HepG2 (cell line): ENCODE measurements around the gene RPE65.

ENCODE experiments used
- CEBPB ChIP-seq: IDR thresholded peaks from 2 replicates; pipeline ENCODE4 v1.6.1; 2011; ENCODE audit warnings: low read depth, low read length, improper control_type of control experiment, borderline replicate concordance
- GATAD2A ChIP-seq: IDR thresholded peaks from 2 replicates; pipeline ENCODE4 v1.6.1; 2016
- MXI1 ChIP-seq: IDR thresholded peaks from 3 replicates; pipeline ENCODE4 v1.6.1; 2012; ENCODE audit warnings: low read depth, low read length, inconsistent platforms, borderline replicate concordance
- POLR2AphosphoS2 ChIP-seq: IDR thresholded peaks from 2 replicates; pipeline ENCODE4 v1.6.1; 2011; ENCODE audit warnings: low read depth, low read length, improper control_type of control experiment
- POLR2AphosphoS5 ChIP-seq: IDR thresholded peaks from 2 replicates; pipeline ENCODE4 v1.6.1; 2012; ENCODE audit warnings: low read depth, low read length
- ZNF816 ChIP-seq: sonication (generic); formaldehyde crosslinking; IDR thresholded peaks from 2 replicates; pipeline ENCODE4 v1.8.0; 2022; ENCODE audit warnings: missing genetic modification reagents, mild to moderate bottlenecking, borderline replicate concordance
- TF ChIP-seq, protein P1 (sequence below): sonication (generic); formaldehyde crosslinking; IDR thresholded peaks from 2 replicates; pipeline ENCODE4 v1.5.0; 2020; ENCODE audit warnings: mild to moderate bottlenecking, missing genetic modification reagents, moderate library complexity

DNA sequence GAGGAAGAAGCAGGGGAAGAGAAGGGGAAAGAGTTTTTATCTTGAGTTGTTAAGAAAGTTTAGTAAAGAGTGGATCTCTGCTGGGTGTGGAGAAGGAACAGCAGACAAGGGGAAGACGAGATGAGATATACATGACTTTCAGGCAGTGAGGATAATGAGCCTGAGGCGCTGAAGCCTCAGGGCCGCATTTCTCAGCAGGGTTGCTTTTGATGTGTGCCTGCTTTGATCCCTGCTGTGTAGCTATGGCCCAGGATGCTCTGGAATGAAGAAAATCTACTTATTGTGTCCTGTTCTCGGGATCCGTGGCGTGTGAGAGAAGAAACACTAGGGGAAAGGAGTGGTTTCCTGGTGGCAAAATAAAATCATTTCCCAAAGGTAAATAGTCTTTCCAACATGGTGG is 15.1 kb upstream of the RPE65 start:
- TF ChIP-seq GATAD2A (CRISPR knock-in tag) (no peak), POLR2AphosphoS2 (no peak), ZNF816 (no peak), CEBPB (no peak), POLR2AphosphoS5 (no peak), MXI1 (no peak)
- TF ChIP-seq, protein P1, sequence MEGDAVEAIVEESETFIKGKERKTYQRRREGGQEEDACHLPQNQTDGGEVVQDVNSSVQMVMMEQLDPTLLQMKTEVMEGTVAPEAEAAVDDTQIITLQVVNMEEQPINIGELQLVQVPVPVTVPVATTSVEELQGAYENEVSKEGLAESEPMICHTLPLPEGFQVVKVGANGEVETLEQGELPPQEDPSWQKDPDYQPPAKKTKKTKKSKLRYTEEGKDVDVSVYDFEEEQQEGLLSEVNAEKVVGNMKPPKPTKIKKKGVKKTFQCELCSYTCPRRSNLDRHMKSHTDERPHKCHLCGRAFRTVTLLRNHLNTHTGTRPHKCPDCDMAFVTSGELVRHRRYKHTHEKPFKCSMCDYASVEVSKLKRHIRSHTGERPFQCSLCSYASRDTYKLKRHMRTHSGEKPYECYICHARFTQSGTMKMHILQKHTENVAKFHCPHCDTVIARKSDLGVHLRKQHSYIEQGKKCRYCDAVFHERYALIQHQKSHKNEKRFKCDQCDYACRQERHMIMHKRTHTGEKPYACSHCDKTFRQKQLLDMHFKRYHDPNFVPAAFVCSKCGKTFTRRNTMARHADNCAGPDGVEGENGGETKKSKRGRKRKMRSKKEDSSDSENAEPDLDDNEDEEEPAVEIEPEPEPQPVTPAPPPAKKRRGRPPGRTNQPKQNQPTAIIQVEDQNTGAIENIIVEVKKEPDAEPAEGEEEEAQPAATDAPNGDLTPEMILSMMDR: no peak
